Measurements from ENCODE around the gene SIRPD.
A peak's percentile ranks its signal among the peaks of the same experiment; 100 is the strongest.

- no peak for TF ChIP-seq EZH2phosphoT487 (IDR thresholded peaks at IDR 0.05; ENCODE audit: borderline replicate concordance, low read depth, low read length)
- TF ChIP-seq, protein P1, sequence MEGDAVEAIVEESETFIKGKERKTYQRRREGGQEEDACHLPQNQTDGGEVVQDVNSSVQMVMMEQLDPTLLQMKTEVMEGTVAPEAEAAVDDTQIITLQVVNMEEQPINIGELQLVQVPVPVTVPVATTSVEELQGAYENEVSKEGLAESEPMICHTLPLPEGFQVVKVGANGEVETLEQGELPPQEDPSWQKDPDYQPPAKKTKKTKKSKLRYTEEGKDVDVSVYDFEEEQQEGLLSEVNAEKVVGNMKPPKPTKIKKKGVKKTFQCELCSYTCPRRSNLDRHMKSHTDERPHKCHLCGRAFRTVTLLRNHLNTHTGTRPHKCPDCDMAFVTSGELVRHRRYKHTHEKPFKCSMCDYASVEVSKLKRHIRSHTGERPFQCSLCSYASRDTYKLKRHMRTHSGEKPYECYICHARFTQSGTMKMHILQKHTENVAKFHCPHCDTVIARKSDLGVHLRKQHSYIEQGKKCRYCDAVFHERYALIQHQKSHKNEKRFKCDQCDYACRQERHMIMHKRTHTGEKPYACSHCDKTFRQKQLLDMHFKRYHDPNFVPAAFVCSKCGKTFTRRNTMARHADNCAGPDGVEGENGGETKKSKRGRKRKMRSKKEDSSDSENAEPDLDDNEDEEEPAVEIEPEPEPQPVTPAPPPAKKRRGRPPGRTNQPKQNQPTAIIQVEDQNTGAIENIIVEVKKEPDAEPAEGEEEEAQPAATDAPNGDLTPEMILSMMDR (conservative IDR thresholded peaks at IDR 0.05; ENCODE audit: low read length): peak; percentile 66
These were observed 48.3 kb downstream of the SIRPD start for GRCh38 chr20:1509237-1509636.
